Natural killer cell (primary cell): ENCODE data around the gene IQCC. TPM values are rescaled to one million over a fixed set of nuclear protein-coding genes. Genes with fewer than 3 reads are reported as not detected.
A peak's percentile ranks its signal among the peaks of the same experiment; 100 is the strongest.

Experiments used
- ATAC-seq, 3 donors: fragments of 150-1000 bp in 2 of 3; fragments of 200-7000 bp in 1 of 3; cut with Tn5 transposase; 1 replicate in 1 of 3; 2 replicates in 2 of 3; pipeline ENCODE4 v1.10.0; 2021; ENCODE audit warnings: mild to moderate bottlenecking in 2 of 3, moderate library complexity in 2 of 3
- DNase-seq, 2 donors: peaks; one replicate each; pipeline versions ENCODE4 v3.0.0 to v3.0.0-alpha.2; 2013 to 2021; ENCODE audit warnings: mixed read lengths in 1 of 2
- H3K27ac ChIP-seq: one replicate; pipeline ENCODE4 v1.5.1; 2013; ENCODE audit warnings: mild to moderate bottlenecking, low read length
- H3K27me3 ChIP-seq: one replicate; pipeline ENCODE4 v1.6.1; 2013; ENCODE audit warnings: low read length; ENCODE audit not compliant: control insufficient read depth, insufficient read depth
- H3K36me3 ChIP-seq: one replicate; pipeline ENCODE4 v1.6.1; 2013; ENCODE audit warnings: low read length; ENCODE audit not compliant: control insufficient read depth, insufficient read depth
- H3K4me1 ChIP-seq: one replicate; pipeline ENCODE4 v1.6.1; 2013; ENCODE audit warnings: low read length; ENCODE audit not compliant: control insufficient read depth, insufficient read depth
- H3K4me3 ChIP-seq: one replicate; pipeline ENCODE4 v1.5.1; 2013; ENCODE audit warnings: low read length
- H3K9me3 ChIP-seq: one replicate; pipeline ENCODE4 v1.6.1; 2013; ENCODE audit warnings: low read length; ENCODE audit not compliant: control insufficient read depth, insufficient read depth
- H3K27ac Mint-ChIP-seq, 2 donors: one replicate each; pipeline ENCODE4 v1.8.0; 2022; ENCODE audit warnings: mild to moderate bottlenecking in 2 of 2, mixed read lengths in 2 of 2, moderate library complexity in 1 of 2
- H3K27me3 Mint-ChIP-seq, 2 donors: one replicate each; pipeline ENCODE4 v1.8.0; 2022; ENCODE audit warnings: low read depth in 2 of 2, mixed read lengths in 2 of 2
- H3K36me3 Mint-ChIP-seq: one replicate; pipeline ENCODE4 v1.8.0; 2022; ENCODE audit warnings: mixed read lengths
- H3K4me1 Mint-ChIP-seq, 2 donors: one replicate each; pipeline ENCODE4 v1.8.0; 2022; ENCODE audit warnings: mixed read lengths in 2 of 2
- H3K4me3 Mint-ChIP-seq: one replicate; pipeline ENCODE4 v1.8.0; 2022; ENCODE audit warnings: mild to moderate bottlenecking, moderate library complexity, mixed read lengths
- H3K9me3 Mint-ChIP-seq, 2 donors: one replicate each; pipeline ENCODE4 v1.8.0; 2022; ENCODE audit warnings: mixed read lengths in 2 of 2
- CTCF ChIP-seq: fragments of 200-600 bp; IDR thresholded peaks from one replicate; pipeline ENCODE4 v1.8.0; 2022; ENCODE audit warnings: antibody characterized with exemption
- WGBS: methylation state at CpG from one replicate; pipeline ENCODE4 v1.1.7; 2013; ENCODE audit warnings: missing lambda C conversion rate; ENCODE audit not compliant: insufficient coverage; 5-methylcytosine and 5-hydroxymethylcytosine counted together
- intact Hi-C: fragments of 100-400 bp; cut with micrococcal nuclease; formaldehyde crosslinking; loops from one replicate; pipeline ENCODE4 v1.14.2; 2022
- total RNA-seq, 4 donors: library from RNA; stranded (reverse); fragments of 120-200 nt in 1 of 4; gene quantifications; one replicate each; pipeline versions ENCODE4 v1.2.3 to v1.2.4, GENCODE V29; 2013 to 2022

IQCC gene
- total RNA-seq, 3 donors from 2014 or later (not counting 1 experiment from before 2014, with no cell fraction given) = 1.8 to 3.5 (median 3.3) TPM

GRCh38 chr1:32197074-32197473 is 8.4 kb upstream of the IQCC start:
- intact Hi-C loops = no loop called here
- no peaks in the 10 kb centered on the region for H3K9me3 ChIP-seq
- no peaks in the 10 kb centered on the region for H3K27me3 ChIP-seq
- Mint-ChIP-seq H3K4me1 (peaks cover 40 to 50% of the 10 kb centered on the region in 2 donors), H3K4me3 (no peak overlapping the region), H3K27me3 (no peaks in the 10 kb centered on the region), H3K36me3 (peaks cover 18% of the 10 kb centered on the region), H3K9me3 (no peaks in the 10 kb centered on the region), H3K27ac (peak overlapping the region; percentile 53 to 79)
- peaks cover 45% of the 10 kb centered on the region for H3K36me3 ChIP-seq
- WGBS = 100% methylated on average over 1 of the region's 1 CpG
- no peak for TF ChIP-seq CTCF
- H3K4me1 ChIP-seq = peaks cover 59% of the 10 kb centered on the region
- H3K4me3 ChIP-seq = no peak overlapping the region
- no peak overlapping the region for H3K27ac ChIP-seq
- DNase-seq (no peak), ATAC-seq (no peak)

- no peak for ATAC-seq
- H3K9me3 ChIP-seq = no peaks in the 10 kb centered on the region
- no peak overlapping the region for H3K27ac ChIP-seq
- Mint-ChIP-seq H3K27me3 (no peaks in the 10 kb centered on the region), H3K9me3 (no peaks in the 10 kb centered on the region), H3K36me3 (peaks cover 12% of the 10 kb centered on the region), H3K4me3 (no peak overlapping the region), H3K4me1 (peaks cover 47 to 56% of the 10 kb centered on the region in 2 donors), H3K27ac (peak overlapping the region; percentile 53 to 79)
- 98% methylated on average over 5 of the region's 6 CpGs for WGBS
- peaks cover 67% of the 10 kb centered on the region for H3K4me1 ChIP-seq
- intact Hi-C loops = no loop called here
- H3K4me3 ChIP-seq = no peak overlapping the region
- H3K27me3 ChIP-seq = no peaks in the 10 kb centered on the region
- no peak for TF ChIP-seq CTCF
- no peak for DNase-seq
- H3K36me3 ChIP-seq = peaks cover 38% of the 10 kb centered on the region
Observed at GRCh38 chr1:32197837-32198236, 7.6 kb upstream of the IQCC start.

- Histone ChIP-seq H3K36me3 (peaks cover 32% of the 10 kb centered on the region), H3K27ac (no peak overlapping the region), H3K27me3 (no peaks in the 10 kb centered on the region), H3K4me3 (no peak overlapping the region), H3K4me1 (peaks cover 68% of the 10 kb centered on the region), H3K9me3 (no peaks in the 10 kb centered on the region)
- intact Hi-C loops = no loop called here
- Mint-ChIP-seq H3K4me1 (peaks cover 50 to 60% of the 10 kb centered on the region in 2 donors), H3K4me3 (peak overlapping the region; percentile 7), H3K9me3 (no peaks in the 10 kb centered on the region), H3K36me3 (peaks cover 7% of the 10 kb centered on the region), H3K27ac (peak overlapping the region; percentile 41 to 72), H3K27me3 (no peaks in the 10 kb centered on the region)
- DNase-seq (no peak), ATAC-seq (no peak)
- 94% methylated on average over 3 of the region's 3 CpGs for WGBS
- no peak for TF ChIP-seq CTCF
Observed at GRCh38 chr1:32198237-32199042, 7.0 kb upstream of the IQCC start.
